GM12892 (cell line): ENCODE results near the gene PPP2R2D.

Experiments
- POLR2A ChIP-seq: IDR thresholded peaks from 2 replicates; pipeline ENCODE4 v1.6.1; 2011; ENCODE audit warnings: low read depth, low read length, control low read depth
- POLR2AphosphoS5 ChIP-seq: IDR thresholded peaks from 2 replicates; pipeline ENCODE4 v1.6.1; 2011; ENCODE audit warnings: low read depth, low read length, control low read depth
- TAF1 ChIP-seq: IDR thresholded peaks from 2 replicates; pipeline ENCODE4 v1.6.1; 2011; ENCODE audit warnings: low read depth, mild to moderate bottlenecking, control low read depth, low read length, borderline replicate concordance

DNA sequence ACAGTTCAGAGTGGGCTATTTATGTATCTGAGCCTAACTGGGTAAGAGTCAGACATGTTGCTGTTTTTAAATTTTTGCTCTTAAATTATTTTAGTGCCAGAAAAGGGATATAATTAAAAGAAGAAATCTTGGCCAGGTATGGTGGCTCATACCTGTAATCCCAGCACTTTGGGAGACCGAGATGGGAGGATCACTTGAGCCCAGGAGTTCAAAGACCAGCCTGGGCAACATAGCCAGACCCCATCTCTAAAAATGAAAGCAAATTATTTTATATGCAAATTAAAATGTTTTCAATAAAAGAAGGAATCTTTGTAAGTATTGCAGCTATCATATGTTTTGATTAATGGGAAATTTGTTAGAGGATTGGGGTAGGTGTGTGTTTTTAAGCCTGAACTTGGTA lies 41.6 kb downstream of the PPP2R2D start:
- TF ChIP-seq POLR2A, result no peak
- TF ChIP-seq TAF1, result no peak
- TF ChIP-seq POLR2AphosphoS5, result no peak
